ENCODE data around the gene NR1H2.

DNA sequence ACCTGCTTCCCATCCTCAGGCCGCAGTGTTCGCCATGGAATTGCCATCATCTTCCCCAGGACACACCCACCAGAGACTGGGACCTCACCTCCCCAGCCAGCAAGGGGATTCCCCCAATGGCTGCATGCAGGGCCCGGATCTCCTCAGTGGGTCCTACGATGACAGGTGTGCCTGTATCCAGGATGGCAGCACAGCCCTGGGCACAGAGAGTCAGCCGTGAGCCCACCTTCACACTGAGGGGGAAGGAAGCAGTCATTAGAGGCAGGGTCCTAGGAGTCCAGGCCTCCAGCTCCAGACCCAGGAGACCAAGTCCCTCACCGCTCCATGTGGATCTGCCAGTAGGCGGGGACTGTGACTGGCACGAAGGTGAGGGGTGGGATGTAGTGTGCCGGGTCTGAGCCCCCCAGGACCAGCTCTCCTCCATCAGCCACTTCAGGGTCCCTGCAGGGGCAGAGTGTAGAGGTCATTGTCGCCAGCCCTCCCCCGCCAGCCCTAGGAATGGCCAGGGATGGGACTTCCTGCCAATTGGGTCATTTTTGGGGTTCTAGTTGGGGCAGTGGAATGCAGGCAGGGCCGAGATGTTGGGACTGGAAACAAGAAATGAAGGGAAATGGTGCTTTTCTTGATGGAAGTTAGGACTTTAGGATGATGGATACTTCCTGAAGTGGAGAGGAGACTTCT lies 41.4 kb upstream of the NR1H2 start:
- TF ChIP-seq SUZ12 (IDR thresholded peaks at IDR 0.05): no peak
- TF ChIP-seq ARNT (IDR thresholded peaks at IDR 0.05): no peak
- TF ChIP-seq SP1 (IDR thresholded peaks at IDR 0.05): no peak
- TF ChIP-seq TARDBP (IDR thresholded peaks at IDR 0.05): no peak
- TF ChIP-seq FOXK2 (IDR thresholded peaks at IDR 0.05): no peak
- TF ChIP-seq NFRKB (IDR thresholded peaks at IDR 0.05): no peak
- TF ChIP-seq LEF1 (IDR thresholded peaks at IDR 0.05; ENCODE audit: borderline replicate concordance): no peak
- no peak for TF ChIP-seq FOXM1 (IDR thresholded peaks at IDR 0.05; ENCODE audit: borderline replicate concordance)
- TF ChIP-seq FOXA1 (IDR thresholded peaks at IDR 0.05): no peak
- TF ChIP-seq BHLHE40 (IDR thresholded peaks at IDR 0.05; ENCODE audit: borderline replicate concordance): no peak
- TF ChIP-seq L3MBTL2 (conservative IDR thresholded peaks at IDR 0.05): no peak
